Mesendoderm (in vitro differentiated cells): Measurements from ENCODE around the gene REM2.

Source experiments
- DNase-seq: peaks from one replicate; pipeline ENCODE4 v3.0.0; 2013
- H2AK5ac ChIP-seq: 2 replicates; pipeline ENCODE4 v1.6.1; 2013; ENCODE audit warnings: low read length, inconsistent platforms
- H2BK120ac ChIP-seq: 2 replicates; pipeline ENCODE4 v1.6.1; 2013; ENCODE audit warnings: low read depth, mild to moderate bottlenecking, low read length, moderate library complexity, mixed read lengths
- H2BK15ac ChIP-seq: replicated peaks from 2 replicates; pipeline ENCODE4 v1.6.1; 2013; ENCODE audit warnings: low read depth, mild to moderate bottlenecking, moderate library complexity
- H2BK5ac ChIP-seq: 2 replicates; pipeline ENCODE4 v1.6.1; 2013; ENCODE audit warnings: low read length, inconsistent platforms
- H3K18ac ChIP-seq: 2 replicates; pipeline ENCODE4 v1.6.1; 2013; ENCODE audit warnings: mild to moderate bottlenecking, low read length, mixed read lengths
- H3K23ac ChIP-seq: one replicate; pipeline ENCODE4 v1.6.1; 2013; ENCODE audit warnings: low read length
- H3K27ac ChIP-seq: 2 replicates; pipeline ENCODE4 v1.5.1; 2013; ENCODE audit warnings: low read depth, mild to moderate bottlenecking, inconsistent platforms, low read length, moderate library complexity
- H3K27me3 ChIP-seq: 2 replicates; pipeline ENCODE4 v1.6.1; 2013; ENCODE audit warnings: low read length, control low read depth, mild to moderate bottlenecking, inconsistent platforms; ENCODE audit not compliant: insufficient read depth, poor library complexity
- H3K36me3 ChIP-seq: 2 replicates; pipeline ENCODE4 v1.6.1; 2013; ENCODE audit warnings: low read length, inconsistent platforms; ENCODE audit not compliant: control insufficient read depth, insufficient read depth
- H3K4ac ChIP-seq: one replicate; pipeline ENCODE4 v1.6.1; 2013; ENCODE audit warnings: low read depth, mild to moderate bottlenecking, low read length, moderate library complexity
- H3K4me1 ChIP-seq: 2 replicates; pipeline ENCODE4 v1.6.1; 2013; ENCODE audit warnings: low read depth, low read length, inconsistent platforms; ENCODE audit not compliant: control insufficient read depth
- H3K4me2 ChIP-seq: 2 replicates; pipeline ENCODE4 v1.6.1; 2013; ENCODE audit warnings: low read length
- H3K4me3 ChIP-seq: 2 replicates; pipeline ENCODE4 v1.5.1; 2013; ENCODE audit warnings: mild to moderate bottlenecking, low read length
- H3K56ac ChIP-seq: one replicate; pipeline ENCODE4 v1.6.1; 2013; ENCODE audit warnings: low read length
- H3K79me1 ChIP-seq: 2 replicates; pipeline ENCODE4 v1.6.1; 2013; ENCODE audit warnings: low read length, inconsistent platforms
- H3K79me2 ChIP-seq: 2 replicates; pipeline ENCODE4 v1.6.1; 2013; ENCODE audit warnings: mild to moderate bottlenecking, low read length; ENCODE audit not compliant: control insufficient read depth, insufficient read depth
- H3K9ac ChIP-seq: 2 replicates; pipeline ENCODE4 v1.6.1; 2013; ENCODE audit warnings: low read length, inconsistent platforms
- H4K5ac ChIP-seq: one replicate; pipeline ENCODE4 v1.6.1; 2013; ENCODE audit warnings: low read length
- H4K8ac ChIP-seq: one replicate; pipeline ENCODE4 v1.6.1; 2013; ENCODE audit warnings: low read depth, mild to moderate bottlenecking, control low read depth, low read length, moderate library complexity
- WGBS: extraction: QIAGEN DNeasy Blood & Tissue Kit; methylation state at CpG from one replicate; pipeline ENCODE4 v1.1.7; 2013; ENCODE audit warnings: low lambda C conversion rate, missing lambda C conversion rate; ENCODE audit not compliant: insufficient coverage; ENCODE audit errors: extremely low coverage; 5-methylcytosine and 5-hydroxymethylcytosine counted together

The REM2 gene

GRCh38 chr14:22842211-22843122, 40.6 kb upstream of the REM2 start:
- no peak overlapping the region for H3K4me2 ChIP-seq
- H2AK5ac ChIP-seq: no peak overlapping the region
- H4K5ac ChIP-seq: no peak overlapping the region
- peaks cover 23% of the 10 kb centered on the region for H3K79me2 ChIP-seq
- peaks cover 34% of the 10 kb centered on the region for H3K36me3 ChIP-seq
- no peak overlapping the region for H3K27ac ChIP-seq
- no peak overlapping the region for H2BK120ac ChIP-seq
- no peak overlapping the region for H3K9ac ChIP-seq
- no peak overlapping the region for H2BK15ac ChIP-seq
- WGBS: no CpG with 5 or more reads among the region's 28 CpGs
- H2BK5ac ChIP-seq: no peak overlapping the region
- no peak for DNase-seq
- H3K4me1 ChIP-seq: peaks cover 10% of the 10 kb centered on the region
- no peak overlapping the region for H4K8ac ChIP-seq
- H3K4me3 ChIP-seq: no peak overlapping the region
- H3K4ac ChIP-seq: no peak overlapping the region
- H3K27me3 ChIP-seq: no peaks in the 10 kb centered on the region
- no peak overlapping the region for H3K18ac ChIP-seq
- H3K56ac ChIP-seq: no peak overlapping the region
- H3K79me1 ChIP-seq: peaks cover 23% of the 10 kb centered on the region
- H3K23ac ChIP-seq: no peak overlapping the region

DNA sequence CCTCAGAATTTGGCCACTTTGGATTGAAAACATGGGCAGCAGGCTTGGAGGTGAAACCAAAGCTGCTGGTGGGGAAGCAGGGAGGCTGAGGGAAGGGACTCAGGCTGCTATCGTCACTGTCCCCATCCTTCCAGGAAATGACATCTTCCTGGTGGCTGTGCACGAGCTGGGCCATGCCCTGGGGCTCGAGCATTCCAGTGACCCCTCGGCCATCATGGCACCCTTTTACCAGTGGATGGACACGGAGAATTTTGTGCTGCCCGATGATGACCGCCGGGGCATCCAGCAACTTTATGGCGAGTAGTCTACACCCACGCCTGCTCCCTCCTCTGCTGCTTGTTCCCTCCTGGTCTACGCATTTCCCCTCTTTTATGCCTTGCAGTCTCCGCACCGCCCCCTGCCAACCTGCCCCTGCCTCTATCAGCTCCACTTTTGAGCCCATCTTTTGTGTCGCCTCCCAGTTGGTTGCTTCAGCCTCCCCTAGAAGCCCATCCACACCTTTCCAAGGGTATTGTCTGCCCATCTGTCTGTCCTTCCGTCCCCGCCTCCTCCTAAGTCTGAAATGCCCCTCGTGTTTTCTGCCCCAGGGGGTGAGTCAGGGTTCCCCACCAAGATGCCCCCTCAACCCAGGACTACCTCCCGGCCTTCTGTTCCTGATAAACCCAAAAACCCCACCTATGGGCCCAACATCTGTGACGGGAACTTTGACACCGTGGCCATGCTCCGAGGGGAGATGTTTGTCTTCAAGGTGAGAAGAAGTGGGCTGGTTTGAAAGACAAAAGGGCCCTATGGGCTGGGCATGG, 39.7 kb upstream of the REM2 start:
- H3K36me3 ChIP-seq: peaks cover 34% of the 10 kb centered on the region
- no peak overlapping the region for H3K18ac ChIP-seq
- H2AK5ac ChIP-seq: no peak overlapping the region
- no peak overlapping the region for H2BK15ac ChIP-seq
- H3K4ac ChIP-seq: no peak overlapping the region
- H2BK120ac ChIP-seq: no peak overlapping the region
- H4K8ac ChIP-seq: no peak overlapping the region
- H3K4me3 ChIP-seq: no peak overlapping the region
- no CpG with 5 or more reads among the region's 21 CpGs for WGBS
- no peak overlapping the region for H2BK5ac ChIP-seq
- peaks cover 23% of the 10 kb centered on the region for H3K79me1 ChIP-seq
- no peak overlapping the region for H3K56ac ChIP-seq
- H3K23ac ChIP-seq: no peak overlapping the region
- no peak overlapping the region for H3K4me2 ChIP-seq
- H3K4me1 ChIP-seq: peaks cover 10% of the 10 kb centered on the region
- no peak for DNase-seq
- H3K79me2 ChIP-seq: peaks cover 14% of the 10 kb centered on the region
- no peak overlapping the region for H3K27ac ChIP-seq
- no peaks in the 10 kb centered on the region for H3K27me3 ChIP-seq
- no peak overlapping the region for H3K9ac ChIP-seq
- no peak overlapping the region for H4K5ac ChIP-seq

DNA sequence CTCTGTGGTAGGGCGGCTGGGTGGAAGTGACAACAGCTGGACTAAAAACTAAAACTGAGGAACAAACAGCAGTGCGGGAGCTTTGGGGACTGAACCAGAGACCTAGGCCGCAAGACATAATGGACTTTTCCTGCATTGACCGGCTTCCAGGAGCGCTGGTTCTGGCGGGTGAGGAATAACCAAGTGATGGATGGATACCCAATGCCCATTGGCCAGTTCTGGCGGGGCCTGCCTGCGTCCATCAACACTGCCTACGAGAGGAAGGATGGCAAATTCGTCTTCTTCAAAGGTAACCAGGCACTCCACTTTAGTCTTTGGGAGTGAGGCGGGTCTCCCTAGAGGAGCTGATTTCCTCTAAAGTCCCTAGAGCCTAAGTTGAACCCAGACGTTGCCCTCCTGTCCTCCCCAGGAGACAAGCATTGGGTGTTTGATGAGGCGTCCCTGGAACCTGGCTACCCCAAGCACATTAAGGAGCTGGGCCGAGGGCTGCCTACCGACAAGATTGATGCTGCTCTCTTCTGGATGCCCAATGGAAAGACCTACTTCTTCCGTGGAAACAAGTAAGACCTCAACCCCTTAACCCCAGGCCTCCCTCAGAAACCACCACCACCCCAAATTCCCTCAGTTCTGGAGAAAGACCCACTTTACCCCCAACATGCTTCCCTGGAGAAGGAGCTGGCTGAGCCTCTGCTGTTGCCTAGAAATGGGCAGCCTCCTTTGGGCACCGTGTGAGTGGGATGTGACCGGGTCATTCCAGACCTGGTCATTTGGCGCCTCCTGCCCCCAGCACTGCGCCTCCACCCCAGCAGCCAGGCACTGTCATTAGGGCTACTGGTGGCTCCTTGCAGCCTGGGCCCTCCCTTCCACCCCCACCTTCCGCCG, 38.6 kb upstream of the REM2 start:
- Histone ChIP-seq H3K18ac (no peak overlapping the region), H3K27me3 (no peaks in the 10 kb centered on the region), H3K9ac (no peak overlapping the region), H3K4me3 (no peak overlapping the region), H2AK5ac (no peak overlapping the region), H2BK15ac (no peak overlapping the region), H2BK5ac (no peak overlapping the region), H3K79me2 (peaks cover 3% of the 10 kb centered on the region), H3K4me1 (peaks cover 2% of the 10 kb centered on the region), H3K27ac (no peak overlapping the region), H4K5ac (no peak overlapping the region), H3K36me3 (peaks cover 34% of the 10 kb centered on the region), H3K56ac (no peak overlapping the region), H4K8ac (no peak overlapping the region), H2BK120ac (no peak overlapping the region), H3K79me1 (peaks cover 12% of the 10 kb centered on the region), H3K4me2 (no peak overlapping the region), H3K23ac (no peak overlapping the region), H3K4ac (no peak overlapping the region)
- WGBS: no CpG with 5 or more reads among the region's 22 CpGs
- DNase-seq: no peak

DNA sequence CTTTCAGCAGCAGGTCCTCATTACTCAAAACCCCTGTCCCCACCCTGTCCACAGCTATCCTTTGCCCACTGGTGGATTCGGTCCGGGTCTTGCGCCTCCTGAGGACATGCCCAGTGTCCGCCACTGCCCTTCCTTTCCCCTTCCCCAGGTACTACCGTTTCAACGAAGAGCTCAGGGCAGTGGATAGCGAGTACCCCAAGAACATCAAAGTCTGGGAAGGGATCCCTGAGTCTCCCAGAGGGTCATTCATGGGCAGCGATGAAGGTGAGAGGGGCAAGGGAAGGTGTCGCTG, 38.0 kb upstream of the REM2 start:
- DNase-seq: no peak
- Histone ChIP-seq H3K27me3 (no peaks in the 10 kb centered on the region), H3K9ac (no peak overlapping the region), H3K4ac (no peak overlapping the region), H3K36me3 (peaks cover 34% of the 10 kb centered on the region), H2BK120ac (no peak overlapping the region), H3K4me2 (no peak overlapping the region), H2BK5ac (no peak overlapping the region), H3K18ac (no peak overlapping the region), H3K23ac (no peak overlapping the region), H3K4me3 (no peak overlapping the region), H3K79me2 (no peaks in the 10 kb centered on the region), H3K27ac (no peak overlapping the region), H4K8ac (no peak overlapping the region), H3K79me1 (peaks cover 10% of the 10 kb centered on the region), H3K56ac (no peak overlapping the region), H3K4me1 (peaks cover 2% of the 10 kb centered on the region), H2BK15ac (no peak overlapping the region), H4K5ac (no peak overlapping the region), H2AK5ac (no peak overlapping the region)
- no CpG with 5 or more reads among the region's 9 CpGs for WGBS

GRCh38 chr14:22845821-22846625, 37.0 kb upstream of the REM2 start:
- Histone ChIP-seq H3K4ac (no peak overlapping the region), H3K79me2 (no peaks in the 10 kb centered on the region), H2BK120ac (no peak overlapping the region), H3K4me1 (peaks cover 2% of the 10 kb centered on the region), H2BK15ac (no peak overlapping the region), H3K56ac (no peak overlapping the region), H3K27me3 (no peaks in the 10 kb centered on the region), H3K36me3 (peaks cover 32% of the 10 kb centered on the region), H3K27ac (no peak overlapping the region), H3K79me1 (peaks cover 6% of the 10 kb centered on the region), H3K9ac (no peak overlapping the region), H3K4me2 (no peak overlapping the region), H4K8ac (no peak overlapping the region), H2AK5ac (no peak overlapping the region), H4K5ac (no peak overlapping the region), H3K23ac (no peak overlapping the region), H3K4me3 (no peak overlapping the region), H3K18ac (no peak overlapping the region), H2BK5ac (no peak overlapping the region)
- no CpG with 5 or more reads among the region's 26 CpGs for WGBS
- no peak for DNase-seq
